Transverse colon (tissue), 4 donors: ENCODE results near the gene PTBP3. TPM values are rescaled to one million over a fixed set of nuclear protein-coding genes. Genes with fewer than 3 reads are reported as not detected.
A peak's percentile ranks its signal among the peaks of the same experiment; 100 is the strongest.

Source experiments
- DNase-seq: peaks from one replicate; pipeline ENCODE4 v3.0.0-alpha.2; 2019
- H3K27ac ChIP-seq, 4 donors: fragments of 200-600 bp; sonication (generic); 2 replicates each; pipeline ENCODE4 v1.5.1; 2016 to 2018; ENCODE audit warnings: inconsistent platforms in 4 of 4
- H3K27me3 ChIP-seq: fragments of 200-600 bp; sonication (generic); 2 replicates; pipeline ENCODE4 v1.5.1; 2017; ENCODE audit warnings: inconsistent platforms
- H3K36me3 ChIP-seq, 4 donors: fragments of 200-600 bp; sonication (generic); 2 replicates each; pipeline ENCODE4 v1.5.1; 2017 to 2019; ENCODE audit warnings: inconsistent platforms in 4 of 4
- H3K4me1 ChIP-seq, 4 donors: fragments of 200-600 bp; sonication (generic); 2 replicates each; pipeline ENCODE4 v1.5.1; 2017 to 2020; ENCODE audit warnings: inconsistent platforms in 4 of 4
- H3K4me3 ChIP-seq, 4 donors: fragments of 200-600 bp; sonication (generic); 1 replicate in 1 of 4; 2 replicates in 3 of 4; pipeline versions ENCODE4 v1.5.1 to v1.6.1; 2017 to 2019; ENCODE audit warnings: inconsistent platforms in 4 of 4
- H3K9me3 ChIP-seq, 2 donors: fragments of 200-600 bp; sonication (generic); 2 replicates each; pipeline ENCODE4 v1.5.1; 2017 to 2019; ENCODE audit warnings: inconsistent platforms in 2 of 2
- EP300 ChIP-seq: sonication (generic); formaldehyde crosslinking; IDR thresholded peaks from one replicate; pipeline ENCODE4 v1.6.1; 2017; ENCODE audit warnings: antibody characterized with exemption, low read depth
- POLR2A ChIP-seq: fragments of 450-650 bp; IDR thresholded peaks from one replicate; pipeline ENCODE4 v1.6.1; 2016; ENCODE audit warnings: antibody characterized with exemption, mild to moderate bottlenecking, moderate library complexity
- POLR2AphosphoS5 ChIP-seq, 3 donors: sonication (generic); formaldehyde crosslinking; IDR thresholded peaks; one replicate each; pipeline ENCODE4 v1.6.1; 2016; ENCODE audit warnings: antibody characterized with exemption in 3 of 3
- WGBS, 2 donors: methylation state at CpG; one replicate each; pipeline ENCODE4 v1.1.5; 2018; ENCODE audit warnings: low coverage in 1 of 2; 5-methylcytosine and 5-hydroxymethylcytosine counted together
- in situ Hi-C, 4 donors: fragments of 200-750 bp; cut with MboI; loops; one replicate each; pipeline versions ENCODE4 v1.15.0 to v1.15.1; 2017; ENCODE audit warnings: low sequenced_read_pairs in 3 of 4, low pct_ligation_motif_present in 1 of 4, low pct_unique_long_range_greater_than_20kb in 1 of 4
- intact Hi-C: fragments of 100-400 bp; cut with DNase I; formaldehyde crosslinking; loops from one replicate; pipeline ENCODE4 v1.15.1; 2023; ENCODE audit warnings: low total_unique reads
- total RNA-seq, 4 donors: library from RNA; depleted of rRNA; stranded (reverse); fragments of >200 nt; gene quantifications; one replicate each; pipeline ENCODE4 v1.1.0, GENCODE V29; 2016
- TF ChIP-seq, protein P1 (sequence below), 5 experiments: fragments of 200-600 bp in 3 of 5; fragments of 450-650 bp in 2 of 5; sonication (generic) in 3 of 5; IDR thresholded peaks; 1 replicate in 2 of 5; 2 replicates in 3 of 5; pipeline ENCODE4 v1.5.1; 2016 to 2017; ENCODE audit warnings: antibody characterized with exemption in 5 of 5, inconsistent platforms in 3 of 5, mild to moderate bottlenecking in 2 of 5, moderate library complexity in 1 of 5

Gene PTBP3
- total RNA-seq, 4 donors from 2014 or later = 25.3 to 96.9 (median 54.7) TPM

DNA sequence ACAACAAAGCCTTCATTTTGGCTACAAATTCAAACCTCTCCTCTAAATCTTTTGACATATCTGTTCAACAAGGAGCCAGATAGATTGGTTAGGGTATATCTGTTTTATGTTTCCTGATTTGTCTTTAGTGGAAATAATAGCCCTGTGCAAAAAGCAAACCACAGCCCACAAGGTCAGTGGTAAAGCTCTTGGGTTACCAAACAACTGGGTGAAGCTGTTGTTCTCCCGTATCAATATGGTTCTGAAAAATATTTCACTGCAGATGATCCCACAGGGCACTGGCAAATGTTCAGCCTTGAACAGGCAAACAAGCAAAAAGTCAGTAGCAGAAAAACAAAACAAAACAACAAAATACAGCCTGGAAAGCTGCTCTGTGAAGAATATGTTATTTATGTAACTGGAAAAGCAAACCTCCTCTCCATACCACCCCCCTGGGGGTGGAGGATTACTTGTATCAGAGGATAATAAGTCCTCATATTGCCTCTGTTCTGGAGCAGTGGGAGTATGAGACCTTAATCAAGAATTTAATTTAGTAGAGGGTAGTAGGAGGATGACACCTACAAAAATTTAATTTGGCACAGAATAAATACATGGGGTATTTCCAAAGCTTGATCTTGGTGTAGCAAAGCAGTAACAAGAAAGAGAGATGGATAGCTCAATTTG is 20.8 kb upstream of the PTBP3 start:
- DNase-seq = no peak
- no peaks in the 10 kb centered on the region for H3K4me1 ChIP-seq
- no peak overlapping the region for H3K4me3 ChIP-seq
- TF ChIP-seq POLR2AphosphoS5 (IDR thresholded peaks at IDR 0.05) = no peak
- TF ChIP-seq EP300 = no peak
- TF ChIP-seq POLR2A = no peak
- TF ChIP-seq, protein P1, sequence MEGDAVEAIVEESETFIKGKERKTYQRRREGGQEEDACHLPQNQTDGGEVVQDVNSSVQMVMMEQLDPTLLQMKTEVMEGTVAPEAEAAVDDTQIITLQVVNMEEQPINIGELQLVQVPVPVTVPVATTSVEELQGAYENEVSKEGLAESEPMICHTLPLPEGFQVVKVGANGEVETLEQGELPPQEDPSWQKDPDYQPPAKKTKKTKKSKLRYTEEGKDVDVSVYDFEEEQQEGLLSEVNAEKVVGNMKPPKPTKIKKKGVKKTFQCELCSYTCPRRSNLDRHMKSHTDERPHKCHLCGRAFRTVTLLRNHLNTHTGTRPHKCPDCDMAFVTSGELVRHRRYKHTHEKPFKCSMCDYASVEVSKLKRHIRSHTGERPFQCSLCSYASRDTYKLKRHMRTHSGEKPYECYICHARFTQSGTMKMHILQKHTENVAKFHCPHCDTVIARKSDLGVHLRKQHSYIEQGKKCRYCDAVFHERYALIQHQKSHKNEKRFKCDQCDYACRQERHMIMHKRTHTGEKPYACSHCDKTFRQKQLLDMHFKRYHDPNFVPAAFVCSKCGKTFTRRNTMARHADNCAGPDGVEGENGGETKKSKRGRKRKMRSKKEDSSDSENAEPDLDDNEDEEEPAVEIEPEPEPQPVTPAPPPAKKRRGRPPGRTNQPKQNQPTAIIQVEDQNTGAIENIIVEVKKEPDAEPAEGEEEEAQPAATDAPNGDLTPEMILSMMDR (IDR thresholded peaks at IDR 0.05) = no peak
- WGBS, 2 donors = 74% methylated on average over 1 of the region's 1 CpG; no CpG with 5 or more reads in 1 of the 2 donors
- H3K9me3 ChIP-seq = no peaks in the 10 kb centered on the region
- in situ Hi-C loops = loop anchor here in 3 of 4 donors (10.0 to 25.0 kb wide), 4 partner anchors 467 to 717 kb away; partner anchors contain the start of genes DNAJC25 (in 1 of the 3) and UGCG (in 1 of the 3)
- intact Hi-C loops = no loop called here
- no peak overlapping the region for H3K27ac ChIP-seq
- H3K36me3 ChIP-seq = no peaks in the 10 kb centered on the region
- H3K27me3 ChIP-seq = no peaks in the 10 kb centered on the region

- intact Hi-C loops = no loop called here
- no peak for DNase-seq
- no peak for TF ChIP-seq POLR2AphosphoS5 (IDR thresholded peaks at IDR 0.05)
- TF ChIP-seq, protein P1 (IDR thresholded peaks at IDR 0.05) = no peak
- no peak for TF ChIP-seq EP300
- no peak for TF ChIP-seq POLR2A
- Histone ChIP-seq H3K27me3 (no peaks in the 10 kb centered on the region), H3K36me3 (no peaks in the 10 kb centered on the region), H3K27ac (no peak overlapping the region), H3K4me1 (peaks cover 0 to 10% (median 3%) of the 10 kb centered on the region in 4 donors), H3K9me3 (no peaks in the 10 kb centered on the region), H3K4me3 (no peak overlapping the region)
- WGBS, 2 donors = 53 to 64% methylated on average over 3 of the region's 3 CpGs
- in situ Hi-C loops = loop anchor here in 3 of 4 donors (10.0 to 25.0 kb wide), 4 partner anchors 465 to 715 kb away; partner anchors contain the start of genes DNAJC25 (in 1 of the 3) and UGCG (in 1 of the 3)
These were observed 18.8 kb upstream of the PTBP3 start for GRCh38 chr9:112352209-112352608.

GRCh38 chr9:112351184-112351583 is 17.8 kb upstream of the PTBP3 start:
- Histone ChIP-seq H3K4me1 (peaks cover 0 to 10% (median 3%) of the 10 kb centered on the region in 4 donors), H3K27me3 (no peaks in the 10 kb centered on the region), H3K9me3 (no peaks in the 10 kb centered on the region), H3K4me3 (no peak overlapping the region), H3K36me3 (no peaks in the 10 kb centered on the region), H3K27ac (no peak overlapping the region)
- DNase-seq = no peak
- TF ChIP-seq EP300 = no peak
- WGBS, 2 donors = 60 to 71% methylated on average over 3 of the region's 3 CpGs
- intact Hi-C loops (no loop called here), in situ Hi-C loops (loop anchor here in 3 of 4 donors (10.0 to 25.0 kb wide), 4 partner anchors 464 to 714 kb away; partner anchors contain the start of genes DNAJC25 (in 1 of the 3) and UGCG (in 1 of the 3))

GRCh38 chr9:112349008-112349333 is 15.6 kb upstream of the PTBP3 start:
- H3K4me3 ChIP-seq = peak overlapping the region in 1 of 4 donors; percentile 32
- no peaks in the 10 kb centered on the region for H3K9me3 ChIP-seq
- no peaks in the 10 kb centered on the region for H3K36me3 ChIP-seq
- peaks cover 0 to 10% (median 3%) of the 10 kb centered on the region in 4 donors for H3K4me1 ChIP-seq
- no peak for TF ChIP-seq EP300
- TF ChIP-seq POLR2AphosphoS5 (IDR thresholded peaks at IDR 0.05) = no peak
- TF ChIP-seq POLR2A = no peak
- TF ChIP-seq, protein P1 (IDR thresholded peaks at IDR 0.05) = no peak
- intact Hi-C loops = no loop called here
- no peak for DNase-seq
- no peaks in the 10 kb centered on the region for H3K27me3 ChIP-seq
- peak overlapping the region; percentile 42 to 70 (median 54) for H3K27ac ChIP-seq
- WGBS, 2 donors = 50 to 55% methylated on average over 2 to 4 of the region's 4 CpGs
- in situ Hi-C loops = no loop called here
